NCI-H2107 treated with DMSO at 0.1 percent for 48 hours (cell line): ENCODE measurements around the gene TMEM109.

Source experiments
- DNase-seq: peaks from one replicate; lab custom pipeline; 2025; ENCODE audit not compliant: unreplicated experiment; lab: John Stamatoyannopoulos, UW

Gene TMEM109

DNA sequence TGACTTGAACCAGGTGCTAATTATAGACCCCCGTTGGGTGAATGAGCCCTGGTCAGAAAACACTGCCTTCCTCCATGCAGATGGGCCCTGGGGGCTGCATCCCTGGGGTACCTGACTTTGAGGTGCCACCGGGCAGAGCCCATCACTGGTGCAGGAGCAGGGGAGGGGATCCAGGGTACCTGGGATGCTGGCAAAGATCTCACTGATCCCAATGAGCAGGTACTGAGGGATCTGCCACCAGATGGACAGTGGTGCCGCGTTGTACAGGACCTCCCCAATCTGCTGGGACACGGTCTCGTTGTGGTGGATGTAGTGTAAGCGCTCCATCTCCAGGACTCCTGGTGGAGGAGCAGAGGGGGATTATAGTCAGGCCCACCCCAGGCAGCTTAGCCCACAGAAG lies 25.3 kb downstream of the TMEM109 start:
- DNase-seq, result no peak

DNA sequence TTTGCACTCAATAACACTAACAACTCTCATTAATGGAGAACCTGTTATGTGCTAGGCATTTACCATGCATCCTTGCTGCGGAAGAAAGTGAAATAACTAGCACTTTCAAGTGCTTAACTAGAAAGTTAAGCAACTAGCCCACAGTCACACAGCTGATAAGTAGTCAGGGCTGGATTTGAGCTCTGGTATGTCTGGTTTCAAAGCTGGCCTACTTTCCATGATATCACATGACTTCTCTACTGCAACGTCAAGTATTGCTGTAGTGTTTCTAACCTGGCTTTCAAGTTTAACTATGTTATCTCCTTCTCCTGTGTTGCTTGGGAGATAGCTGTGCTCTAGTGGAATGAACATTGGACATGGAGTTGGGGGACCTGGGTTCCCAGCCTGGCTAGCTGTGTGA lies 25.9 kb downstream of the TMEM109 start:
- no peak for DNase-seq

DNA sequence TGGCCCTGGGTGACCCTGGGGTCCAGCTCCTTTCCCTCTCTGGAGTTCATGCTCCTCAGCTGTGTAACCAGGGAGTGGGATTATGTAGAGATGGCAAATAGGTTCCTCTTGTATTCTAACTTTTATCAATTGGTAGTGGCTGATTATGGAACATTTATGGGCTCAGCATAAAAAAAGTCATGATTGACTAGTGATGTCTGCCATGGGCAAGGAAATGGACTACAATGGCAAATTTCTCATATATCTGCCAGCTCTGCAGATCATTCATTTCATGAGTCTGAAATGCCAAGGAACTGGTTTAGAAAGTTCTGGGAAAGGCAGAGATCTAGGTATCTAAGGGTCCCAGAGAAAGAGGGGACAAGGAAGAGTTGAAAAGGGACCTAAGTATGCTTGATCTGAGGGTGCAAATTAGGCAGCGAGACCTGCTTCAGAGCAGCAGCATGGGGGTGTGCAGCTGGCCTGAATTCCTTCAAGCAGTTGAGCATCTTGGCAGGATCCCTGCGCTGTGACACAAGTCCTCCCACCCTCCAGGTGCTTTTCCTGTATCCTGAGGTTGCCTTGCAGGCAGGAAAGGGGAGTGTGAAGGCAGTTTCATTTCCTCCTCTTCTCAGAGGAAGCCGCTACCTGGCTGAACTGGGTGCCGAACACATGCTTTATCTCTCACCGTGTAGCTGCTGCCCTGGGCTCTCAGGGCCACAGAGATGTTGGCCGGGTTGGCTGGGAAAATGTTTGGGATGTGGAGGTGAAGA lies 27.6 kb downstream of the TMEM109 start:
- DNase-seq, result no peak

DNA sequence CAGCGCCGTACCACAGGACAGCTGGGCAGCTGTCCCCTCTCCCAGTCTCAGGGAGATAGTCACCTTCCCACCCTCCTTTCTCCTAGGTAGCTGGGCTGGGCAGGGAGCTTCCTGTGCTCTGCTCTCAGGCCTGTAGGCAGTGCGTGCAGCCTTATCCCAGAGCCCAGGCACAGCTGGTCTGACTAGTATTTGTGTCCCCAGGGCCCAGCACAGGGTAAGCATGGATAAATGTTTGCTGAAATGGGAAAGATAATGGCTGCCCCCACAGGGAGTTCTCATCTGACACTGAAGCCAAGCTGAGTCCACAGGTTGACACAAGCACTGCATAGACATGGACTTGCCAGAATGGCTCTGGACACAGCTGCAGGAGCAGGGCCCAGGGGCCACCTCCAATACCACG lies 28.3 kb downstream of the TMEM109 start:
- peak; percentile 25 for DNase-seq

DNA sequence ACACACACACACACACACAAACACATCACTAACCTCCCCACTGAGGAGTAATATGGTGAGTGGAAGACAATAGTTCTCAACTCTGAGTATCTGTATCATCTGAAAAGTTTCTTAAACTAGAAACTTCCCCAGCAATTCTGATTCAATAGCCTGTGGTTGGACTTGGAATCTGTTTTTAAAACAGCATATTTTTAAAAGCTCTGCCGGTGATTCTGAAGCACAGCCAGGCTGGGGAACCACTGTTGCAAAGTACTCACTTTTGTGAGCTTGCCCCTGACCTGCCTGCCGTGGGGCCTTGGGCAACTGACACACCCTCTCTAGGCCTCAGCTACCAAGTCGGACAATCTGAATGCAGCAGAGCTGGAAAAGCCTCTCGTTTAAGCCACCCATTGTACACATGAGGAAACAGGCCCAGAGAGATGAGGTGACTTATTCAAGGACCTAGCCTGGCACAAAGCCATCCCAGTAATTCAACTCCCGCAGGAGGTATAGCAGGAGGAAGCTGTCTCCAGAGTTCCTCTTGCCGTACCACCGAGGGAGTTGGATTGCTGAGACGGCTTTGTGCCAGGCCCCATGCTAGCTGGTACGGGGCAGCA lies 29.1 kb downstream of the TMEM109 start:
- peak; percentile 78 for DNase-seq

DNA sequence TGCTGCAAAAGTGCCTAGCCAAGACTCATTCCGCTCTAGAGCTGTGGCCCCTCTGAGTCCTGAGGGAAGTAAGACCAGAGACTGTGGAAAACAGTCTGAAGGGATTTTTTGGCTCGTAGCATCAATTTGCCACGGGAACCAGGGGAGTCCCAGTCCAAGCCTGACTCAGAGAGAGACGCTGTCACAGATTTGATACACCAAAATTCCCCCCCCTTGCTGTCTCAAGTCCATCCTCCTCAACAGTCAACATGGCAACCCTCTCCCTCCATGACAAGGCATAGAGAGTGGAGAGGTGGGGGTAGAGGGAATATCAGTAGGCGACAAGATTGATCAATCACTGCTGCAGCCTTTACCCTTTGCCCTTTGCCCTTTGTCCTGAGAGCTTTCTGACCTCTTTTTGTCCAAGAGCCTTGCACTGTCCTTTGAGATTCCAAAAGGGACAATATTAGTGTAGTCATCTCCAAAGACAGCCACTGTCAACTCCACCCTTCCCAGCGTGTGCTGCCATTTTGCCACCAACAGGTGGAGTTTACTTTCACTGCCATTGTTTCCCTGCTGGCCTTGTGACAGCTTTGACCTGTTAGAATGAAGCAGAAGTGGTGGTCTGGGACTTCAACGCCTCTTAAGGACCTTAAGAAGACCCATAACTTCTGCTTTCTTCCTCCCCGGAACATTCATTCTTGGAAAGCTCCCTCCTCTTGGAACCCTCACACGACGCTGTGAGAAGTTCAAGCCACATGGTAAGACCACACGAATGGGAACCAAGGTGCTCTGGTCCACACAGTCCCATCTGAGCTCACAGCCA lies 30.7 kb downstream of the TMEM109 start:
- no peak for DNase-seq

DNA sequence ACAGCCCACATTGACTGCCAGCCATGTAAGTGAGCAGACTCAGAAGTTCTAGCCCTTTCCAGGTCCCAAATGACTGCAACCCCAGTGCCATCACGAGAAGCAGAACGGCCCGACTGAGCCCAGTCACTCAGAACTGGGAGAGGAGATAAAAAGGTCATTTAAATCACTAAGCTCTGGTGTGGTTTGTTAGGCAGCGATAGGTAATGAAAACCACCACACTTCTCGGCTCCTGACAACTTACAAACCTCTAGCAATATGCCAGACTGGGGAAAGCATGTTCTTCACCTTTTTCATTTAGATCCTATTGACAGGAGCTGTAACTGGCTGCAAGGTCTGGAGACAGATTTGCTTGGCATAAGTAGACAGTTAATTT lies 31.3 kb downstream of the TMEM109 start:
- no peak for DNase-seq

DNA sequence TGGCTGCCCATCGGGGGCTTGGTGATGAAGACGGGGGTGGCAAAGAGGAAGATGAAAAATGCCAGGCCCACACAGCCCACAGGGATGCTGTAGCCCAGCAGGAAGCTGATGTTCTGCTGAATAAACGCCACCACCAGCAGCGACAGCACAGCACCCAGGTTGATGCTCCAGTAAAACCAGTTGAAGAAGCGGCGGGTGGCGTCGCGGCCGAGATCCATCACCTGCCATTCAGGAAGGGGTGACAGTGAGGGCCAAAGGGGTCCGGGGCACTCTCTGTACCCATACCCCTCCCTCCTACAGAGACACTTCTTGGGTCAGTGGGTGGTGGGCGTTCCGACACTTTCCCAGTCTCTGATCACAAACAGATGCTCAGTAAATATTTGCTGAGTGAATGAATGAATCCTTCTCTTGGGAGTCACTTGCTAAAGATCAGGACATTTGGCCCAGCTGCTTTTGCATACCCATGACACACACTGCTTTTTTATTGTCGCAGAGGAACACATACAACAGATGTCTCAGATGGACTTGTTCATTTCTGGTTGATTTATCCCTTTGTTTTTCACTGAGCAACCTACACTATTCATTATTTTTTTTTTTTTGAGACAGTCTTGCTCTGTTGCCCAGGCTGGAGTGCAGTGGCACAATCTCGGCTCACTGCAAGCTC lies 32.8 kb downstream of the TMEM109 start:
- DNase-seq, result no peak

DNA sequence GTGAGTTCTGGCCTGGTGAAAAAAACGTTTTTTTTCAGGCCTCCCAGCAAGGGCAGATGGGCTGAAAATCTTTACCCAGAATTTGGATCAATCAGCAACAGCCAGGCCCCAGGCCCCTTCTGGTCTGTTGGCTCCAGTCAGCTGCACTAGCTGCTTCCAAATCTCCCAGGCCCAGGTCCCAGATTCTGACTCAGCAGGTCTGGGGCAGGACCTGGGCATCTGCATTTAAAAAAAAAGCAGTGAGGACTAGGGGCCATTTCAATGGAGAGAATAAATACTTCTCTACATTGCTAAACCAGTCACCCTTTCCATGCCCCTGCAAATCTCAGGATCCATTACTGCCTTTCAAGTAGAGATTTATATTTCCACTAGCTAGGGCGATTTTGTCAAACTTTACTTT lies 33.7 kb downstream of the TMEM109 start:
- DNase-seq, result no peak

DNA sequence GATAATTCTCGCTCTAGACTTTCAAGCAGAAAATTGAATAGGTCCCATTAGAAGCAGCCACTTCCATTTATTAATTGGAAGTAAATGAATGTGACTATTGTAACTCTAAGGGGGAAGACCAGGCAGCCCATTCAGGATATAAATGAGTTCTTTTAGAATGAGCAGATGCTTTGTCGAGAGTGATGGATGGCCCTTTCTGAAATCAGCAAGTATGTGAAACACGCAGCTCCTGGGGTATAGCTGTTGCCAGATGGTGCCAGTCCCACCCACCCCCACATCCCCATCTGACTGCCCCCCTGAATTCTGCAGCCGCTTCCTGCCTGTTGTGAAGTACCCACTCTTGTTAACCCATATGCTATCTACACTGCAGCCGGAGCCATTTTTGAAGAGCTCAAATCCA lies 34.3 kb downstream of the TMEM109 start:
- no peak for DNase-seq

DNA sequence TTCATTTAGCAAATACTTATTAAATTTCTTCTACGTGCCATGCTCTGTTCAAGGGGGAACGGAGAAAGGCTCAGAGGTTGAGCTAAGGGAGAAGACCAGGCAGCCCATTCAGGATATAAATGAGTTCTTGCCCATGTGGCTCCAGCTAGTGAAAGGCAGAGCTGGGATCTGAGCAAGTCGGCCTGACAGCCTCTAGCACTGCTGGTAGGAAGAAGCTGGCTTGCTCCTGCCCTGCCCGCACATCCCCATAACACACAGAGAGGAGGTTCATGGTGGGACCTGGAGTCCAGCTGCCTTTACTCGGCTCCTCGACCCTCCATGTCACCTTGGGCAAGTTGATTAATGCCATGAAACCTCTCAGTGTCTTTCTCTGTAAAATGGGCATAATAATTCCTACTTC lies 36.1 kb downstream of the TMEM109 start:
- DNase-seq, result no peak

DNA sequence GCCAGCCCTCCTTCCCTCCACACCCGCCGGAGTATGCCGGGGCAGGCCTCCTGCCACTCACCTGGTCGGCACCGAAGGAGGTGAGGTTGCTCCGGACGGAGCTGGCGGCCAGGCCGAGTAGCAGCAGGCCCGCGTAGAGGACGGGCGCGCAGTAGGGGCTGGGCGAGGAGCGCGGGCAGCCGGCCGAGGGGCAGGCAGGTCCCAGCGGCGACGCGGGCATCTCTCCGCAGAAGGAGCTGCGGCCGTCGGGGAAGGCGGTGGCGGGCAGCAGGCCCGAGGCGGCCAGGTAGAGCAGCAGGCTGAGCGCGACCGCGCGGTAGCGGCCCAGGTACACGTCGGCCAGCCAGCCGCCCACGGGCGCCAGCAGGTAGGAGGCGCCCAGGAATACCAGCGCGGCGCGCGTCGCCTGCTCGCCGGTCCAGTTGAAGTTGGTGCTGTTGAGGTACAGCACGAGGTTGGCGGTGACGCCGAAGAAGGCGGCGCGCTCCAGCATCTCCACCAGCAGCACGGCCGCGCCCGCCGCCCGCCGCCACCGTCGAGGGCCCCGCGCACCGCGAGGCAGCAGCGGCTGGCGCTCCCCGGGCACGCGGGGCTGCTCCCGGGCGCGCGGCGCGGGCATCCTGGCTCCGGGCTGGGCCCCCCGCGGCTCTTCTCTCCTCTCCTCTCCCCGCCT lies 37.1 kb downstream of the TMEM109 start:
- DNase-seq, result no peak

DNA sequence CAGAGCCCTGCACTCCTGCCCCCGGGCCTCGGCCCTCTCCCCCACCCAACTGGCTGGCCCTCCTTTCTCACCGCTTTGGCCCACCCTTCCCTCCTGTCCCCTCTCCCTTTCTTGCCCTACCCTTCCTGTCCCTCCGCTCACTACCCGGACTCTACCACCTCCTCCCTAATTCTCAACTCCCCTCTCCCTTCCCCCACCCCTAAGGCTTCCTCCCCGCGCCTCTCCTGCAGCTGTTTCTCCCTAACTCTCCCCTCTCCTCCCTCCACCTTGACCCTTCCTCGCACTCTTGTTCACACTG lies 37.6 kb downstream of the TMEM109 start:
- no peak for DNase-seq

DNA sequence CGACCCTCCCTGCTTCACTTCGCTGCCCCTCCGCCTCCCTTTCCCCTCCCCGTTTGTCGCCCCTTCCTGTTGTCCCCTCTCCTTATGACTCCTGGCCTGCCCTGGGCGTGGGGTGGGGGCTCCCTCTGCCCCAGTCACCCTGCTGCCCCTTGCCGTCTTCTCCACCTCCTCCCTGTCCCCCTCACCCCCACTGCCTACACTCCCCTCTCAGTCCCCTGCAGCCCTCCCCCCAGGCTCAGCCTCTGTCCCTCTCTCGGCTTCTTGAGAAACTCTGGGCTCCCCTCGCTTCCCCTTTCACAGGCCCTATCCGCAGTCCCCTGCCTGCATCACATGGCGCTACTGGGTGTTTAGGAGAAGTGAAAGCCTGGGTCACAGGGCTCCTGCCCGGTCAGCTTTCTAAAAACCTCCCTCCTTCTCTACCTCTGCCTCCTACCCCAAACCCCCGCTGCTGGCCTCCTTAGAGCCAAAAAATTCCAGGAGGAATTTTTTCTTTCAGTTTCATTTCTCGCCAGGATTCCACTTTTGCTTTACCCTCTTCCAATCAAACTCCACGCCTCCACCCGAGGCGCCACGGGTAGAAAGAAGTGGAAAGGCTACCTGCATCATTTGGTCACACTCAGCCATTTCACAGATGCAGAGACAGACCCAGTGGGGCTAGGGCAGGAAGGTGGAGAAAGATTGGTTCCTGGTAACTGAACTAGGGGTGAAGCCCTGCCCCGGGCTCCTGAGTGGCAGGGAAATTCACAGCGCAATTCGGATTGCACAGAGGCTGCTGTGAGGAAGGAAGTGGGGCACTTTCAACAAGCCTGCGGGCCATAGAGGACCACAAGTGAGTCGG lies 38.2 kb downstream of the TMEM109 start, which contains the start of gene SLC15A3:
SLC15A3 (minus strand) TSS at position 273 of the 838 bp plus-strand sequence. CDS start 625 bp downstream, outside the sequence.
- no peak for DNase-seq

DNA sequence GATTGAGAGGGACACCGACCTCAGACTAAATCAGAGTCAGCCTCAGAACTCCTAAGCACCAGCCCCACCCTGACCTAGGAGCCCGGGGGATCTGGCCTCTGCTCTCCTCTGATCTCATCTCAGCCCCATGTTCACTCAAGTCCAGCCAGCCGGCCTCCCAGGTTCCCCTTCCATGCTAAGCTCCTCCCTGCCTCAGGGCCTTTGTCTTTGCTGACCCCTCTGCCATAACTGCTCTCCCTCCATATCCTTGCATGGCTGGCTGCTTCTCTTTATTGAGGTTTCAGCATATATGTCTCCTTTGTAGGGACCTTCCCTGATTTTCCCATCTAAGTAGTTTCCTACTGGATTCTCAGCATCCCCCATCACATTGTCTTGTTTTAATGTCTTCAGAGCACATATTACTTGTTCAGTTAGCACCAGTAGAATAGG lies 38.8 kb downstream of the TMEM109 start:
- no peak for DNase-seq

DNA sequence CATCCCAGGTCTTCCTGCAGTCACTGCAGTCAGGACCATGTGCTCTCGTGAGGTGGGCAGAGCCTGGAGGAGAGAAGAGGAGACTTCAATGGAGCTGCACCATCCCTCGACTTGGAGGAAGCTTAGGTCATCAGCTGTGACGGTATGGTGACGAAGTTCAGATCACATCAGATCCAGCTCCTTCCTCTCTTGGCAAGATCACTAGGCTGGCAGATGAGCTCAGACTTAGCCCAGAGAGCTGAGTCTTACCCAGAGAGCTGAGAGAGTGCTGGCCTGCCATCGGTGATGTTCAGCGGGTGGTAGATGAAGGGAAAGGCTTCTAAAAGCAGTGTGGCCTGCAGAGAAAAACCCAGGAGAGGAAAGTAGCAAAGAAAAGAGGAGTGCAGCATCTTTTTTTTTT lies 39.8 kb downstream of the TMEM109 start:
- no peak for DNase-seq

DNA sequence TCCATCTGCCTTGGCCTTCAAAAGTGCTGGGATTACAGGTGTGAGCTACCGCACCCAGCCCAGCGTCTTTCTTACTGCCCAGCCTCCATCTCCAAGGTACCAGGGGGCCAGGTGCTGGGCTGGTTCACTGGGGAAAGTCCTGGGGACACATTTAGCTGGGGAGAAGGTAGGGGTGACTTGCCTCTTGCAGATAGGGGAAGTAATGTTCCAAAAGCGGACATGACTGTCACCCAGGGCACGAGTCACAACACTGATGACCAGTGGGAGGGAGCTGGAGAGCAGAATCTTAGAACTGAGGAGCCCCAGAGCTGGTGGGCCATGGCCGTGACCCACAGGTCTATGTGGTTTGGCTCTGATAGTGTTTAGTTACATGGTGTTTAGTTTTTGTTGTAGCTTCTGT lies 40.5 kb downstream of the TMEM109 start:
- no peak for DNase-seq

DNA sequence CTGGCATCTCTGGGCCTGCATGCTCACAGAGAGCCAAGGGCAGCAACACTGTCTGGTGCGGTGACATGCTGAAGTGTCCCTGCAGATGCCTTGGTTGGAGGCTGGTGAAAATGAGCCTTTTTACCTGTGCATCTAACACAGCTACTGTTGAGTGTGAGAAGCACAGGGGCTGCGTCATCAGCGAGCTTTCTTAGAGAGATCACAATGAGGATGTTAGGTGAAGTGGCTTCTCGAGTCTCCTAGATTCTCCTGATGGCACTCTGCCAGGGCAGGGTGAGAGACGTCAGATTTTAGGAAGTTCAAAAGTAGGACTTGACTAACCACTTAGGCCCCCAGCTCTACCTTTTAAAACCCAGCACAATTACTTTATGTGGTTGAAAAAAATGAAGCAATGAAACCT lies 41.6 kb downstream of the TMEM109 start:
- peak; percentile 39 for DNase-seq

DNA sequence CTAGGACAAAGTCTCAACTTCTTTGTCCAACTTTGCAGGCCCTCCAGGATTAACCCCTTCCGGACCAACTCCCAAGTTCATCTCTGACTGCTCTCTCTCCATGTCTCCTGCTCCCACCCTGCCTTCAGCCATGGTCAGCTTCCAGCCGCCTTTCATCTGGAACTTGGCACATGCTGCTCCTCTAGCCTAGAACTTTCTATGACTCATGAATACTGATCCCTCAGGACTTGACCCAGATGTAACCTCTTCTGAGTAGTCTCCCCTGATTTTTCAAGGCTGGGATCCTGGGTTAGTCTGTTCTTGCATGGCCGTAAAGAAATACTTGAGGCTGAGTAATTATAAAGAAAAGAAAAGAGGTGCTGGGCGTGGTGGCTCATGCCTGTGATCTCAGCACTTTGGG lies 43.2 kb downstream of the TMEM109 start:
- no peak for DNase-seq

DNA sequence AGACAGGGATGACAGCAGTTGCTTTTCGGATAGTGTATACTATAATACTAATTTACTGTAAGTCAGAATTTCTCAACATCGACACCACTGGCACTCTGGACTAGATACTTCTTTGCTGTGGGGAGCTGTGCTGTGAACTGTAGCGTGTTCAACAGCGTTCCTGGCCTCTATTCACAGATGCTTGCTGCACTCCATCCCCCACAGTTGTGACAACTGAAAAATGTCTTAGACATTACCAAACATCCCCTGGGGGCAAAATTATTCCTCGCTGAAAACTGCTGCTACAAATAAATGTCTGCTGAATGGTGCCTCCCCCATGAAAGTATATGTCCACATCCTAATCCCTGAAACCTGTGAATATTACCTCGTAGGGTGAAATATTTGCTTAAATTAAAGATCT lies 45.5 kb downstream of the TMEM109 start:
- DNase-seq, result no peak
